H1 (cell line): ENCODE measurements around the gene S1PR1. TPM values are rescaled to one million over a fixed set of nuclear protein-coding genes. Genes with fewer than 3 reads are reported as not detected.

Source experiments
- CTCF ChIA-PET: fragments of 300-600 bp; sonication (Branson Sonifier 250); formaldehyde crosslinking; loops from one replicate; lab custom pipeline; 2021; ENCODE audit not compliant: partially characterized antibody; lab: Charles Lee
- POLR2A ChIA-PET: fragments of 300-600 bp; sonication (Branson Sonifier 250); formaldehyde crosslinking; loops from one replicate; lab custom pipeline; 2021; ENCODE audit warnings: inconsistent platforms; ENCODE audit not compliant: partially characterized antibody; lab: Charles Lee
- DNase-seq, 2 experiments: peaks; one replicate each; pipeline versions ENCODE4 v3.0.0 to v3.0.0-alpha.2; 2010 to 2022; ENCODE audit warnings: low spot score in 2 of 2, low read depth in 1 of 2, mixed read lengths in 1 of 2
- FAIRE-seq: peaks from 2 replicates; lab custom pipeline; 2011; peaks lifted over from hg19 to GRCh38; lab: Jason Lieb, UNC
- H2AFZ ChIP-seq: 2 replicates; pipeline ENCODE4 v1.8.1; 2012; ENCODE audit warnings: low read length, inconsistent platforms
- H2AK5ac ChIP-seq: 2 replicates; pipeline ENCODE4 v1.6.1; 2013; ENCODE audit warnings: low read depth, low read length
- H2BK120ac ChIP-seq: replicated peaks from 2 replicates; pipeline ENCODE3; 2013; ENCODE audit warnings: low read depth, low read length, inconsistent platforms
- H2BK12ac ChIP-seq: 2 replicates; pipeline ENCODE4 v1.6.1; 2013; ENCODE audit warnings: low read depth, low read length
- H2BK15ac ChIP-seq: 2 replicates; pipeline ENCODE4 v1.6.1; 2013; ENCODE audit warnings: low read length
- H2BK20ac ChIP-seq: 2 replicates; pipeline ENCODE4 v1.6.1; 2013; ENCODE audit warnings: low read length
- H2BK5ac ChIP-seq: 2 replicates; pipeline ENCODE4 v1.6.1; 2013; ENCODE audit warnings: low read depth, low read length
- H3K14ac ChIP-seq: 2 replicates; pipeline ENCODE4 v1.6.1; 2013; ENCODE audit warnings: inconsistent platforms; ENCODE audit not compliant: insufficient read length
- H3K18ac ChIP-seq: 2 replicates; pipeline ENCODE4 v1.6.1; 2013; ENCODE audit warnings: low read length; ENCODE audit errors: extremely low read depth
- H3K23ac ChIP-seq: 2 replicates; pipeline ENCODE4 v1.6.1; 2013; ENCODE audit warnings: inconsistent platforms; ENCODE audit not compliant: insufficient read length
- H3K23me2 ChIP-seq: 2 replicates; pipeline ENCODE4 v1.6.1; 2013; ENCODE audit warnings: low read depth, low read length
- H3K27ac ChIP-seq: 2 replicates; pipeline ENCODE4 v1.6.1; 2011; ENCODE audit warnings: low read depth, low read length, inconsistent platforms
- H3K27me3 ChIP-seq, 4 experiments: replicated peaks in 1 of 4; 1 replicate in 1 of 4; 2 replicates in 3 of 4; pipeline versions ENCODE4 v1.6.1 to v1.8.1; 2011 to 2013; ENCODE audit warnings: low read length in 3 of 4, mild to moderate bottlenecking in 3 of 4, inconsistent platforms in 2 of 4, mixed read lengths in 2 of 4, moderate library complexity in 1 of 4; ENCODE audit not compliant: control insufficient read depth in 3 of 4, insufficient read depth in 3 of 4; ENCODE audit errors: extremely low read depth in 1 of 4
- H3K36me3 ChIP-seq, 4 experiments: 2 replicates each; pipeline versions ENCODE4 v1.6.1 to v1.8.1; 2011 to 2013; ENCODE audit warnings: mild to moderate bottlenecking in 4 of 4, low read length in 3 of 4, moderate library complexity in 2 of 4, control low read depth in 1 of 4, inconsistent platforms in 1 of 4; ENCODE audit not compliant: insufficient read depth in 4 of 4, control insufficient read depth in 2 of 4
- H3K4ac ChIP-seq: replicated peaks from 2 replicates; pipeline ENCODE3; 2013; ENCODE audit warnings: low read length, low read depth, mixed read lengths, inconsistent platforms; ENCODE audit not compliant: insufficient read length
- H3K4me1 ChIP-seq, 4 experiments: replicated peaks in 1 of 4; 1 replicate in 1 of 4; 2 replicates in 3 of 4; pipeline versions ENCODE4 v1.6.1 to v1.8.1; 2011 to 2013; ENCODE audit warnings: low read length in 3 of 4, inconsistent platforms in 2 of 4, mixed read lengths in 1 of 4; ENCODE audit not compliant: insufficient read depth in 4 of 4, control insufficient read depth in 3 of 4
- H3K4me2 ChIP-seq, 2 experiments: 2 replicates each; pipeline versions ENCODE4 v1.6.1 to v1.8.1; 2011 to 2013; ENCODE audit warnings: low read depth in 2 of 2, low read length in 2 of 2, control low read depth in 1 of 2, inconsistent platforms in 1 of 2, mild to moderate bottlenecking in 1 of 2; ENCODE audit not compliant: insufficient read depth in 1 of 2
- H3K4me3 ChIP-seq, 4 experiments: fragments of 200-600, 300-600 bp in 1 of 4; sonication (generic), shearing (Covaris generic), sonication (Bioruptor Twin) in 1 of 4; 2 replicates each; pipeline versions ENCODE4 v1.5.1 to v1.8.1; 2011 to 2016; ENCODE audit warnings: low read length in 4 of 4, low read depth in 3 of 4, control low read depth in 2 of 4, inconsistent platforms in 2 of 4, mild to moderate bottlenecking in 2 of 4, mixed read lengths in 1 of 4, moderate library complexity in 1 of 4; ENCODE audit not compliant: insufficient read depth in 2 of 4; ENCODE audit errors: extremely low read depth in 1 of 4
- H3K56ac ChIP-seq: replicated peaks from 2 replicates; pipeline ENCODE3; 2013; ENCODE audit warnings: low read depth, mild to moderate bottlenecking, mixed read lengths, low read length, inconsistent platforms; ENCODE audit not compliant: insufficient read length
- H3K79me1 ChIP-seq: 2 replicates; pipeline ENCODE4 v1.6.1; 2013; ENCODE audit warnings: low read depth, low read length, control low read depth
- H3K79me2 ChIP-seq, 2 experiments: 2 replicates each; pipeline versions ENCODE4 v1.6.1 to v1.8.1; 2012 to 2013; ENCODE audit warnings: low read length in 2 of 2, mild to moderate bottlenecking in 2 of 2, inconsistent platforms in 1 of 2; ENCODE audit not compliant: insufficient read depth in 2 of 2, control insufficient read depth in 1 of 2
- H3K9ac ChIP-seq, 4 experiments: replicated peaks in 1 of 4; 1 replicate in 1 of 4; 2 replicates in 3 of 4; pipeline versions ENCODE4 v1.6.1 to v1.8.1; 2011 to 2013; ENCODE audit warnings: low read depth in 3 of 4, low read length in 3 of 4, control low read depth in 2 of 4, mild to moderate bottlenecking in 2 of 4, moderate library complexity in 2 of 4, inconsistent platforms in 1 of 4; ENCODE audit errors: extremely low read depth in 1 of 4
- H3K9me3 ChIP-seq, 2 experiments: 2 replicates each; pipeline versions ENCODE4 v1.6.1 to v1.8.1; 2012 to 2013; ENCODE audit warnings: mild to moderate bottlenecking in 2 of 2, moderate library complexity in 2 of 2, control low read depth in 1 of 2, inconsistent platforms in 1 of 2, low read depth in 1 of 2, low read length in 1 of 2, mixed read lengths in 1 of 2; ENCODE audit not compliant: insufficient read depth in 2 of 2
- H4K20me1 ChIP-seq, 2 experiments: replicated peaks in 1 of 2; 2 replicates each; pipeline versions ENCODE3 to v1.8.1; 2011 to 2013; ENCODE audit warnings: inconsistent platforms in 2 of 2, low read length in 2 of 2, mild to moderate bottlenecking in 1 of 2; ENCODE audit not compliant: insufficient read depth in 2 of 2, control insufficient read depth in 1 of 2
- H4K5ac ChIP-seq: 2 replicates; pipeline ENCODE4 v1.6.1; 2013; ENCODE audit warnings: low read length, low read depth, mixed read lengths, inconsistent platforms; ENCODE audit not compliant: insufficient read length
- H4K8ac ChIP-seq: 2 replicates; pipeline ENCODE4 v1.8.0; 2013; ENCODE audit warnings: mild to moderate bottlenecking, moderate library complexity, low read length, inconsistent platforms; ENCODE audit not compliant: insufficient read depth; ENCODE audit errors: extremely low read depth
- H4K91ac ChIP-seq: replicated peaks from 2 replicates; pipeline ENCODE3; 2013; ENCODE audit warnings: low read length, mixed read lengths, inconsistent platforms; ENCODE audit not compliant: insufficient read length
- ATF2 ChIP-seq: IDR thresholded peaks from 2 replicates; pipeline ENCODE4 v1.6.1; 2012; ENCODE audit warnings: low read length, inconsistent platforms
- HDAC2 ChIP-seq, 2 experiments: fragments of 300-600 bp in 1 of 2; sonication (generic) in 1 of 2; IDR thresholded peaks; 2 replicates each; pipeline ENCODE4 v1.6.1; 2011 to 2012; ENCODE audit warnings: low read depth in 2 of 2, low read length in 2 of 2, mild to moderate bottlenecking in 2 of 2, moderate library complexity in 2 of 2, borderline replicate concordance in 1 of 2, inconsistent platforms in 1 of 2
- RXRA ChIP-seq: IDR thresholded peaks from 2 replicates; pipeline ENCODE4 v1.6.1; 2011; ENCODE audit warnings: low read depth, mild to moderate bottlenecking, low read length, moderate library complexity; ENCODE audit not compliant: insufficient read depth
- SAP30 ChIP-seq: fragments of 300-600 bp; sonication (generic); IDR thresholded peaks from 2 replicates; pipeline ENCODE4 v1.7.1; 2012; ENCODE audit warnings: low read length, moderate library complexity, mild to moderate bottlenecking, inconsistent platforms; ENCODE audit not compliant: insufficient read depth, insufficient replicate concordance
- TAF1 ChIP-seq: IDR thresholded peaks from 2 replicates; pipeline ENCODE4 v1.6.1; 2011; ENCODE audit warnings: mild to moderate bottlenecking, low read depth, low read length
- ZNF274 ChIP-seq: IDR thresholded peaks from 2 replicates; pipeline ENCODE4 v1.7.0; 2012; ENCODE audit warnings: low read length, borderline replicate concordance; ENCODE audit errors: extremely low read depth
- WGBS, 2 experiments: shearing (Covaris generic) in 1 of 2; methylation state at CpG; one replicate each; pipeline versions ENCODE4 v1.1.6 to v1.1.7; 2013 to 2015; ENCODE audit warnings: low lambda C conversion rate in 2 of 2, mixed read lengths in 2 of 2, inconsistent platforms in 1 of 2, low coverage in 1 of 2, missing lambda C conversion rate in 1 of 2; ENCODE audit not compliant: insufficient replicate concordance in 2 of 2, insufficient coverage in 1 of 2, insufficient read length in 1 of 2; ENCODE audit errors: extremely low coverage in 1 of 2, missing lambda C conversion rate in 1 of 2; 5-methylcytosine and 5-hydroxymethylcytosine counted together
- polyA plus RNA-seq, 7 experiments: library from polyadenylated mRNA; depleted of rRNA in 3 of 7; stranded (reverse) in 5 of 7; unstranded in 2 of 7; fragments of >200 nt in 5 of 7; fragments of 200-250 nt in 2 of 7; gene quantifications; 1 replicate in 5 of 7; 2 replicates in 1 of 7; 4 replicates in 1 of 7; pipeline versions ENCODE4 v1.2.1 to v1.2.3, GENCODE V29; 2011 to 2013; ENCODE audit warnings: missing spikeins in 2 of 7, mixed read lengths in 2 of 7
- total RNA-seq: library from RNA; stranded (reverse); fragmentation: NEBNext Ultra II Directional; extraction: Animal tissue kit (Norgen Biotek cat#: 25700); gene quantifications from 2 replicates; pipeline ENCODE4 v1.2.1, GENCODE V29; 2021

S1PR1 gene
- total and polyA plus RNA-seq, 2 of the 8 experiments (the other 6 are each of a cell fraction or from before 2014, with no cell fraction given) = 3.5 to 5.5 TPM

- 82% methylated on average over 1 of the region's 1 CpG; no CpG with 5 or more reads in 1 of the 2 experiments for WGBS, 2 experiments
- Histone ChIP-seq H3K79me2 (no peaks in the 10 kb centered on the region), H3K79me1 (no peaks in the 10 kb centered on the region), H4K20me1 (no peaks in the 10 kb centered on the region), H3K18ac (no peak overlapping the region), H2BK5ac (no peak overlapping the region), H3K4me1 (no peaks in the 10 kb centered on the region), H3K4me2 (no peak overlapping the region), H2BK20ac (no peak overlapping the region), H3K4me3 (no peak overlapping the region), H4K91ac (no peak overlapping the region), H3K9ac (no peak overlapping the region), H2BK12ac (no peak overlapping the region), H2BK120ac (no peak overlapping the region), H3K23ac (no peak overlapping the region), H3K14ac (no peak overlapping the region), H3K9me3 (no peaks in the 10 kb centered on the region), H4K8ac (no peak overlapping the region), H3K36me3 (no peaks in the 10 kb centered on the region), H3K23me2 (no peaks in the 10 kb centered on the region), H2AFZ (no peak overlapping the region), H4K5ac (no peak overlapping the region), H3K27ac (no peak overlapping the region), H3K4ac (no peak overlapping the region), H2AK5ac (no peak overlapping the region), H3K56ac (no peak overlapping the region), H3K27me3 (no peaks in the 10 kb centered on the region), H2BK15ac (no peak overlapping the region)
- TF ChIP-seq TAF1 (no peak), SAP30 (no peak), HDAC2 (IDR thresholded peaks at IDR 0.05; ENCODE audit: borderline replicate concordance in 1 of 2, low read depth in 2 of 2, low read length in 2 of 2) (no peak), RXRA (no peak), ZNF274 (no peak), ATF2 (no peak)
- CTCF ChIA-PET = interaction anchor here (0.7 to 3.1 kb wide), 8 partner anchors 8 to 193 kb away, joined by 3 to 30 read pairs (median 3); no protein-coding TSS in a partner anchor
- POLR2A ChIA-PET = no interaction called here
- DNase-seq (no peak), FAIRE-seq (no peak)
Observed at GRCh38 chr1:101280049-101280592, 43.3 kb downstream of the S1PR1 start.
